Fibroblast of the aortic adventitia (primary cell): ENCODE measurements around the gene SYCN. TPM values are rescaled to one million over a fixed set of nuclear protein-coding genes. Genes with fewer than 3 reads are reported as not detected.

Experiments used
- DNase-seq: peaks from one replicate; pipeline ENCODE4 v3.0.0-alpha.2; 2010; ENCODE audit warnings: low read depth
- H3K4me3 ChIP-seq: 2 replicates; pipeline ENCODE4 v1.5.1; 2011; ENCODE audit warnings: low read depth, mild to moderate bottlenecking, control low read depth, low read length, moderate library complexity
- CTCF ChIP-seq: IDR thresholded peaks from 2 replicates; pipeline ENCODE4 v1.5.1; 2011; ENCODE audit warnings: mild to moderate bottlenecking, low read length, control low read depth, inconsistent platforms; ENCODE audit not compliant: insufficient read depth
- total RNA-seq: library from RNA; depleted of rRNA; stranded (reverse); fragments of >200 nt; gene quantifications from 2 replicates; pipeline ENCODE4 v1.2.3, GENCODE V29; 2012; ENCODE audit warnings: low replicate concordance

The SYCN gene
- total RNA-seq, 1 donor = not detected

GRCh38 chr19:39154629-39155100 is 49.4 kb downstream of the SYCN start:
- TF ChIP-seq CTCF = no peak
- no peak for DNase-seq
- H3K4me3 ChIP-seq = no peak overlapping the region

- TF ChIP-seq CTCF = no peak
- DNase-seq = no peak
- no peak overlapping the region for H3K4me3 ChIP-seq
Measured at GRCh38 chr19:39154100-39154628, 49.9 kb downstream of the SYCN start.

Other genes starting within 250 kb of the SYCN start
- 22.9 and 56.3 TPM in 2 replicates for gene FBXO17, start 228.5 kb downstream of the SYCN start, total RNA-seq
- 7.2 and 17.8 TPM in 2 replicates for gene FBXO27, start 171.7 kb downstream of the SYCN start, total RNA-seq
- gene ACP7, start 119.9 kb downstream of the SYCN start, total RNA-seq = 0.45 TPM in 1 of 2 replicates, not detected in the other
- 7.6 and 9.0 TPM in 2 replicates for gene PAK4, start 78.5 kb downstream of the SYCN start, total RNA-seq
- not detected in 2 replicates for gene NCCRP1, start 7.3 kb downstream of the SYCN start, total RNA-seq
- gene IFNL3, start 40.7 kb upstream of the SYCN start, total RNA-seq = not detected in 2 replicates
- not detected in 2 replicates for gene IFNL4, start 44.6 kb upstream of the SYCN start, total RNA-seq
- gene IFNL2, start 64.1 kb upstream of the SYCN start, total RNA-seq = not detected in 2 replicates
- not detected in 2 replicates for gene IFNL1, start 92.1 kb upstream of the SYCN start, total RNA-seq
- gene LRFN1, start 116.6 kb upstream of the SYCN start, total RNA-seq = 0.08 and 0.18 TPM in 2 replicates
- 4.2 TPM in 1 of 2 replicates, not detected in the other for gene GMFG, start 131.8 kb upstream of the SYCN start, total RNA-seq
- gene SAMD4B, start 138.2 kb upstream of the SYCN start, total RNA-seq = 21.5 and 84.9 TPM in 2 replicates
- gene PAF1, start 186.8 kb upstream of the SYCN start, total RNA-seq = 36.1 and 45.4 TPM in 2 replicates
- gene MED29, start 187.1 kb upstream of the SYCN start, total RNA-seq = 16.2 and 25.7 TPM in 2 replicates
- gene ZFP36, start 202.6 kb upstream of the SYCN start, total RNA-seq = 10.8 and 18.3 TPM in 2 replicates
- 14.1 and 29.1 TPM in 2 replicates for gene PLEKHG2, start 208.4 kb upstream of the SYCN start, total RNA-seq
- 23.5 and 148 TPM in 2 replicates for gene RPS16, start 231.7 kb upstream of the SYCN start, total RNA-seq
- gene SUPT5H, start 241.3 kb upstream of the SYCN start, total RNA-seq = 88.2 and 299 TPM in 2 replicates